A549 (cell line): ENCODE measurements around the gene SLC13A4.

Experiments
- CEBPB ChIP-seq, 2 experiments: fragments of >200 bp in 1 of 2; sonication (Bioruptor Twin) in 1 of 2; formaldehyde crosslinking in 1 of 2; IDR thresholded peaks; 2 replicates each; pipeline ENCODE4 v1.6.1; 2012 to 2016
- EP300 ChIP-seq, 2 experiments: fragments of >200 bp; sonication (Bioruptor Twin); formaldehyde crosslinking; IDR thresholded peaks; 2 replicates in 1 of 2; 3 replicates in 1 of 2; pipeline ENCODE4 v1.6.1; 2016 to 2017
- FOSL2 ChIP-seq, 2 experiments: fragments of 450-650 bp in 1 of 2; fragments of >200 bp in 1 of 2; sonication (Bioruptor Twin) in 1 of 2; formaldehyde crosslinking; IDR thresholded peaks; 2 replicates each; pipeline versions ENCODE4 v1.5.0 to v1.6.1; 2016 to 2020; ENCODE audit warnings: mild to moderate bottlenecking in 1 of 2, moderate library complexity in 1 of 2
- HOXA7 ChIP-seq: fragments of 250-450 bp; sonication (Bioruptor Pico); IDR thresholded peaks from 2 replicates; pipeline ENCODE4 v1.5.0; 2020; ENCODE audit warnings: mild to moderate bottlenecking, moderate library complexity
- POLR2A ChIP-seq: IDR thresholded peaks from 2 replicates; pipeline ENCODE4 v1.6.1; 2012; ENCODE audit warnings: mild to moderate bottlenecking, low read length
- POLR2AphosphoS2 ChIP-seq: conservative IDR thresholded peaks from 2 replicates; pipeline ENCODE4 v1.6.1; 2012; ENCODE audit warnings: low read length, improper control_type of control experiment, inconsistent platforms
- RNF2 ChIP-seq: fragments of 200-600 bp; sonication (generic); IDR thresholded peaks from 2 replicates; pipeline ENCODE4 v1.6.1; 2016; ENCODE audit warnings: low read depth, mild to moderate bottlenecking, antibody characterized with exemption, moderate library complexity, borderline replicate concordance
- TF ChIP-seq, protein P1 (sequence below): fragments of >200 bp; sonication (Bioruptor Twin); formaldehyde crosslinking; IDR thresholded peaks from 3 replicates; pipeline ENCODE4 v1.5.1; 2016
- TF ChIP-seq, protein P2 (sequence below): IDR thresholded peaks from 2 replicates; pipeline ENCODE4 v1.6.1; 2012; ENCODE audit warnings: low read depth, borderline replicate concordance

GRCh38 chr7:135740889-135741288 is 12.9 kb upstream of the SLC13A4 start:
- TF ChIP-seq, protein P1, sequence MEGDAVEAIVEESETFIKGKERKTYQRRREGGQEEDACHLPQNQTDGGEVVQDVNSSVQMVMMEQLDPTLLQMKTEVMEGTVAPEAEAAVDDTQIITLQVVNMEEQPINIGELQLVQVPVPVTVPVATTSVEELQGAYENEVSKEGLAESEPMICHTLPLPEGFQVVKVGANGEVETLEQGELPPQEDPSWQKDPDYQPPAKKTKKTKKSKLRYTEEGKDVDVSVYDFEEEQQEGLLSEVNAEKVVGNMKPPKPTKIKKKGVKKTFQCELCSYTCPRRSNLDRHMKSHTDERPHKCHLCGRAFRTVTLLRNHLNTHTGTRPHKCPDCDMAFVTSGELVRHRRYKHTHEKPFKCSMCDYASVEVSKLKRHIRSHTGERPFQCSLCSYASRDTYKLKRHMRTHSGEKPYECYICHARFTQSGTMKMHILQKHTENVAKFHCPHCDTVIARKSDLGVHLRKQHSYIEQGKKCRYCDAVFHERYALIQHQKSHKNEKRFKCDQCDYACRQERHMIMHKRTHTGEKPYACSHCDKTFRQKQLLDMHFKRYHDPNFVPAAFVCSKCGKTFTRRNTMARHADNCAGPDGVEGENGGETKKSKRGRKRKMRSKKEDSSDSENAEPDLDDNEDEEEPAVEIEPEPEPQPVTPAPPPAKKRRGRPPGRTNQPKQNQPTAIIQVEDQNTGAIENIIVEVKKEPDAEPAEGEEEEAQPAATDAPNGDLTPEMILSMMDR = no peak
- TF ChIP-seq POLR2A = no peak
- TF ChIP-seq EP300 (IDR thresholded peaks at IDR 0.05) = no peak
- no peak for TF ChIP-seq HOXA7 (CRISPR knock-in tag)
- no peak for TF ChIP-seq FOSL2 (IDR thresholded peaks at IDR 0.05)
- TF ChIP-seq FOSL2 (CRISPR knock-in tag; IDR thresholded peaks at IDR 0.05) = no peak
- no peak for TF ChIP-seq RNF2
- no peak for TF ChIP-seq CEBPB (IDR thresholded peaks at IDR 0.05)
- no peak for TF ChIP-seq POLR2AphosphoS2
- TF ChIP-seq, protein P2, sequence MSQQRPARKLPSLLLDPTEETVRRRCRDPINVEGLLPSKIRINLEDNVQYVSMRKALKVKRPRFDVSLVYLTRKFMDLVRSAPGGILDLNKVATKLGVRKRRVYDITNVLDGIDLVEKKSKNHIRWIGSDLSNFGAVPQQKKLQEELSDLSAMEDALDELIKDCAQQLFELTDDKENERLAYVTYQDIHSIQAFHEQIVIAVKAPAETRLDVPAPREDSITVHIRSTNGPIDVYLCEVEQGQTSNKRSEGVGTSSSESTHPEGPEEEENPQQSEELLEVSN = no peak
